ENCODE data around the gene MARK3.

The MARK3 gene

GRCh38 chr14:103537175-103537990 lies 152.2 kb downstream of the MARK3 start:
- no peak overlapping the region for H3K4me3 ChIP-seq (ENCODE audit: low read depth in 1 of 2, low read length in 2 of 2)
- H3K27me3 ChIP-seq (ENCODE audit: low read depth, low read length) = no peaks in the 10 kb centered on the region
- no peaks in the 10 kb centered on the region for H3K9me3 ChIP-seq (ENCODE audit: control insufficient read depth in 1 of 2, low read length in 2 of 2)
- H3K27ac ChIP-seq (ENCODE audit: low read length) = no peak overlapping the region
- no peaks in the 10 kb centered on the region for H3K36me3 ChIP-seq (ENCODE audit: control insufficient read depth in 1 of 2, insufficient read depth in 2 of 2, low read length in 2 of 2)
- peaks cover 0 to 84% of the 10 kb centered on the region in 2 donors for H3K4me1 ChIP-seq (ENCODE audit: control insufficient read depth in 1 of 2, insufficient read depth in 2 of 2, low read length in 2 of 2)

DNA sequence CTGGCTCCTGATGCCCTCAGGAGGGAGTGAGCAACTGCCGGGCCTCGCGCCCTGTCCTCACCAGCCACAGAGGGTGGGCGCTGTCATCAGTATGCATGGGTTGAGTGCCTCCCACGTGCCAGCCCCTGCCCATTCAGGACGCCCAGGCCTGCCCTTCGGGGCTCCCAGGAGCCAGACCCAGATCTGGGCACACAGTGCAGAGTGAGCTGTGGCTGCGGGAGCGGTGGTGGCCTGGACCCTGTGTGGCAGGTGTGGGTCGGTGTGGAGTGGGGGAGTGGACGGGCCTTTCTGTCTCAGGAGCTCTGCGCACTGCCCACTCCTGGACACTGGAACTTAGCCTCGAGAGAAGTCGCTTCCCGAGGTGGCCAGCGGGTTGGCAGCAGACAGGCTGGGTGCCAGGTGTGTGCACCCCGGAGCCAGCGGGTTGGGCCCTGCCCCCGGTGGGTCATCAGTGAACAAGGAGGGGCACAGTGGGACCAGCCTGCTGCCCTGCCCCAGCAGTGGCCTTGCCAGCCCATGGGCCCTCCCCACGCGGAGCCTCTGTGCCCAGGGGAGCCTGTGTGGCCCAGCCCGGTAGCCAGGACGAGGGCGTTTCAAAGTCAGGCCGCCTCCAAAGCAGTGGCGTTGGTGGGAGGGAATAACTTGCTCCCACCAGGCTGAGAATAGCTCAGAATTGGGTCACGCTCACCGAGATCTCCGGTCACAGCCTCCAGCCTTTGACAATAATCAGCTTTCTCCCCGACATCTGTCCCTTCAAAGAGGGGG lies 153.3 kb downstream of the MARK3 start:
- Histone ChIP-seq H3K27me3 (ENCODE audit: low read depth, low read length) (no peaks in the 10 kb centered on the region), H3K36me3 (ENCODE audit: control insufficient read depth in 1 of 2, insufficient read depth in 2 of 2, low read length in 2 of 2) (no peaks in the 10 kb centered on the region), H3K9me3 (ENCODE audit: control insufficient read depth in 1 of 2, low read length in 2 of 2) (no peaks in the 10 kb centered on the region), H3K4me1 (ENCODE audit: control insufficient read depth in 1 of 2, insufficient read depth in 2 of 2, low read length in 2 of 2) (peaks cover 0 to 84% of the 10 kb centered on the region in 2 donors), H3K27ac (ENCODE audit: low read length) (no peak overlapping the region), H3K4me3 (ENCODE audit: low read depth in 1 of 2, low read length in 2 of 2) (no peak overlapping the region)

DNA sequence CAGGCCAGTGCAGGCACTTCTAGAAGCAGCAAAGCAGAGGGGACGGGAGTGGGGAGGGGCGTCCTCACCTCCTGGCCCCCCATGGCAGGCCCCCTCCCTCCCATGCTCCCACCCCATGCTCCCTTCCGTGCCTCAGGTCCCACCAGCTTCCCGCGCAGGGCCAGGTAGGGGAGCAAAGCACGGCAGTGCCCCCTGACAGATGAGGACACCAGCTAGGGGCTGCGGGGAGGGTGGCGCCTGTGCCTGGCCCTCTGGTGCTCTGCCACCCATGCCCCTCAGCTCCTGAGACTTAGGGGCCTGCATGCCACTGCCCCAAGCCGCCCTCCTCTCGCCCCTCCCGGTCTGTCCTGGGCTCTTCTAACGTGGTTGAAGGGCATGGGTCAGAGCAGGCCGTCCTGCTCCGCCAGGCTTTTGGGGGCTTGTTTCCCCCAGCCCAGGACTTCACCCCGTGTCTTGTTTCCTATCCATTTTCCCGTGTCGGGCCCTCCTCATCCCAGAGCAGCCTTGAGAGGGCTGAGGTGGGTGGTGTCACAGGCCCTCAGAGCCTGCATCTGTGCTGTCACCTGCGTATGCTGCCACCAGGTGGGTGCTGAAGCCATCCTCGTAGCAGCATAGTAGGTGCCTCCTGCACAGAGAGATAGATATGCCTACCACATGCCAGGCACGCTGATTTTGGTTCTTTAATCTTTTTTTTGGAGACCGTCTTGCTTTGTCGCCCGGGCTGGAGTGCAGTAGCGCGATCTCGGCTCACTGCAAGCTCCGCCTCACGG lies 154.0 kb downstream of the MARK3 start:
- no peaks in the 10 kb centered on the region for H3K36me3 ChIP-seq (ENCODE audit: control insufficient read depth in 1 of 2, insufficient read depth in 2 of 2, low read length in 2 of 2)
- no peak overlapping the region for H3K4me3 ChIP-seq (ENCODE audit: low read depth in 1 of 2, low read length in 2 of 2)
- no peaks in the 10 kb centered on the region for H3K27me3 ChIP-seq (ENCODE audit: low read depth, low read length)
- H3K9me3 ChIP-seq (ENCODE audit: control insufficient read depth in 1 of 2, low read length in 2 of 2) = no peaks in the 10 kb centered on the region
- H3K4me1 ChIP-seq (ENCODE audit: control insufficient read depth in 1 of 2, insufficient read depth in 2 of 2, low read length in 2 of 2) = peaks cover 0 to 86% of the 10 kb centered on the region in 2 donors
- H3K27ac ChIP-seq (ENCODE audit: low read length) = no peak overlapping the region

DNA sequence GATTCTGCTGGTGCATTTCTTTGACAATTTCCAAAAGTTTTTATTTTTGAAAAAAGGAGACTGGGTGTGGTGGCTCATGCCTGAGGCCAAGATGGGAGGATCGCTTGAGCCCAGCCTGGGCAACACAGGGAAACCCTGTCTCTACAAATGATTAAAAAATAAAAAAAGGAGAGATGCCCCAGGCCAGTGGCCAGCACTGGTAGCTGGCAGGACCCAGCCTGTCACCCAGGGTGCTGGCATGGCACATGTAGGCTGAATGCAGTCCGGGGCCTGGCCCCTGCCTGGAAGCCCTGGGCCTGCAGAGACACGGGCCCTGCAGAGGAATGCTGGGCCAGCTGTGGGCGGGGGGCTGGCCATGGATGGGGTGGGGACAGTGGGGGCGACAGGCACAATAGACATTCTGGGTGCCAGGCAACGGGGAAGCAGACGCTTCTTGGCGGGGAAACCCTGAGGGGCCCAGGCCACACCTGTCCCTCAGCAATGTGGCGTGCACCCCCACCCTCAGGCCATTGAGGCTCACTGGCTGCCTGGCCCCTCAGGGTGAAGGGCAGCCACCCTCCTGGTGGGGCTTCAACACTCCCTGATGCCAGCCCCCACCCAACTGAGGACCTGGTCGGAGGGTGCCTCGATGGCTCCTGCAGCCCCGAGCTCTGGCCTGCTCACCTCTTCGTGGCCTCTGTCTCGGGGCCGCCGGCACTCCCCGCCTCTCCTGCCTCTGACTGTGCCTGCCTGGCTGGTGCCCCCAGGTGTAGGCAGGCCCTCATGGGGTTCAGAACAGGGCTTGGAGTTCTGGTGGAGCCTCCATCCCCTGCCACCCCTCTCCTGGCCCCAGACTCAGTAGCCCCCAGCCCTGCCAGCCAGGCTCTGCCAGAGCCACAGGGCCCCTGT lies 155.8 kb downstream of the MARK3 start:
- Histone ChIP-seq H3K4me3 (ENCODE audit: low read depth in 1 of 2, low read length in 2 of 2) (peak overlapping the region in 1 of 2 donors; percentile 12), H3K9me3 (ENCODE audit: control insufficient read depth in 1 of 2, low read length in 2 of 2) (no peaks in the 10 kb centered on the region), H3K36me3 (ENCODE audit: control insufficient read depth in 1 of 2, insufficient read depth in 2 of 2, low read length in 2 of 2) (no peaks in the 10 kb centered on the region), H3K4me1 (ENCODE audit: control insufficient read depth in 1 of 2, insufficient read depth in 2 of 2, low read length in 2 of 2) (peaks cover 0 to 80% of the 10 kb centered on the region in 2 donors), H3K27me3 (ENCODE audit: low read depth, low read length) (no peaks in the 10 kb centered on the region), H3K27ac (ENCODE audit: low read length) (no peak overlapping the region)

- Histone ChIP-seq H3K27ac (ENCODE audit: low read length) (no peak overlapping the region), H3K27me3 (ENCODE audit: low read depth, low read length) (no peaks in the 10 kb centered on the region), H3K36me3 (ENCODE audit: control insufficient read depth in 1 of 2, insufficient read depth in 2 of 2, low read length in 2 of 2) (no peaks in the 10 kb centered on the region), H3K9me3 (ENCODE audit: control insufficient read depth in 1 of 2, low read length in 2 of 2) (no peaks in the 10 kb centered on the region), H3K4me3 (ENCODE audit: low read depth in 1 of 2, low read length in 2 of 2) (peak overlapping the region in 1 of 2 donors; percentile 17), H3K4me1 (ENCODE audit: control insufficient read depth in 1 of 2, insufficient read depth in 2 of 2, low read length in 2 of 2) (peaks cover 0 to 88% of the 10 kb centered on the region in 2 donors)
These were observed 156.7 kb downstream of the MARK3 start for GRCh38 chr14:103541709-103542604.

DNA sequence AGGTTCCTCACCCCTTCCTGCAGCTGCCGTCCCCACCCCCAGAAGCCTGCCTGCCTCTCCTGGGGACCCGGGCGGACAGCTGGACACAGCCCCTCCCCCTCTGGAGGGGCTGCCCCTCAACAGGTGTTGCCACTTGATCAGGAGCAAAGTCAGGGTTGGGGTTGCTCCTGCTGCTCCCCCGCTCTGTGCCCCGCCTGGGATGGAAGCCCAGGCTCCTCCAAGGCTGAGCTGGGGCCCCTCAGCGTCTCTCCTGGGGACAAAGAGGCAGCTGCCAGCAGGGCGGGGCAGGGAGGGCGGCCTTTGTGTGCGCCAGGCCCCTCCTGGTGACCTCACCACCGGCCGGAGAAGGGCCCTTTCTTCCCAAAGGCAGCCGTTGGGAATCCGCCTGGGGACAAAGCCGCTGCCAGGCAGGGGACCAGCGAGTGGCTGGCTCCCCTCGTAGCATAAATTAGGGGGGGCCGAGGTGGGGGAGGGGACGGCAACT lies 157.4 kb downstream of the MARK3 start:
- no peaks in the 10 kb centered on the region for H3K36me3 ChIP-seq (ENCODE audit: control insufficient read depth in 1 of 2, insufficient read depth in 2 of 2, low read length in 2 of 2)
- H3K27ac ChIP-seq (ENCODE audit: low read length) = no peak overlapping the region
- H3K27me3 ChIP-seq (ENCODE audit: low read depth, low read length) = no peaks in the 10 kb centered on the region
- H3K4me1 ChIP-seq (ENCODE audit: control insufficient read depth in 1 of 2, insufficient read depth in 2 of 2, low read length in 2 of 2) = peaks cover 0 to 86% of the 10 kb centered on the region in 2 donors
- peak overlapping the region in 1 of 2 donors; percentile 17 for H3K4me3 ChIP-seq (ENCODE audit: low read depth in 1 of 2, low read length in 2 of 2)
- H3K9me3 ChIP-seq (ENCODE audit: control insufficient read depth in 1 of 2, low read length in 2 of 2) = no peaks in the 10 kb centered on the region

- peaks cover 0 to 81% of the 10 kb centered on the region in 2 donors for H3K4me1 ChIP-seq (ENCODE audit: control insufficient read depth in 1 of 2, insufficient read depth in 2 of 2, low read length in 2 of 2)
- H3K36me3 ChIP-seq (ENCODE audit: control insufficient read depth in 1 of 2, insufficient read depth in 2 of 2, low read length in 2 of 2) = no peaks in the 10 kb centered on the region
- H3K4me3 ChIP-seq (ENCODE audit: low read depth in 1 of 2, low read length in 2 of 2) = peak overlapping the region in 1 of 2 donors; percentile 17
- H3K9me3 ChIP-seq (ENCODE audit: control insufficient read depth in 1 of 2, low read length in 2 of 2) = no peaks in the 10 kb centered on the region
- H3K27me3 ChIP-seq (ENCODE audit: low read depth, low read length) = no peaks in the 10 kb centered on the region
- no peak overlapping the region for H3K27ac ChIP-seq (ENCODE audit: low read length)
These were observed 157.9 kb downstream of the MARK3 start for GRCh38 chr14:103543140-103543539.

GRCh38 chr14:103543721-103544387 lies 158.6 kb downstream of the MARK3 start:
- no peaks in the 10 kb centered on the region for H3K9me3 ChIP-seq (ENCODE audit: control insufficient read depth in 1 of 2, low read length in 2 of 2)
- peak overlapping the region in 1 of 2 donors; percentile 38 for H3K4me3 ChIP-seq (ENCODE audit: low read depth in 1 of 2, low read length in 2 of 2)
- no peaks in the 10 kb centered on the region for H3K36me3 ChIP-seq (ENCODE audit: control insufficient read depth in 1 of 2, insufficient read depth in 2 of 2, low read length in 2 of 2)
- H3K27ac ChIP-seq (ENCODE audit: low read length) = no peak overlapping the region
- no peaks in the 10 kb centered on the region for H3K27me3 ChIP-seq (ENCODE audit: low read depth, low read length)
- H3K4me1 ChIP-seq (ENCODE audit: control insufficient read depth in 1 of 2, insufficient read depth in 2 of 2, low read length in 2 of 2) = peaks cover 0 to 79% of the 10 kb centered on the region in 2 donors

DNA sequence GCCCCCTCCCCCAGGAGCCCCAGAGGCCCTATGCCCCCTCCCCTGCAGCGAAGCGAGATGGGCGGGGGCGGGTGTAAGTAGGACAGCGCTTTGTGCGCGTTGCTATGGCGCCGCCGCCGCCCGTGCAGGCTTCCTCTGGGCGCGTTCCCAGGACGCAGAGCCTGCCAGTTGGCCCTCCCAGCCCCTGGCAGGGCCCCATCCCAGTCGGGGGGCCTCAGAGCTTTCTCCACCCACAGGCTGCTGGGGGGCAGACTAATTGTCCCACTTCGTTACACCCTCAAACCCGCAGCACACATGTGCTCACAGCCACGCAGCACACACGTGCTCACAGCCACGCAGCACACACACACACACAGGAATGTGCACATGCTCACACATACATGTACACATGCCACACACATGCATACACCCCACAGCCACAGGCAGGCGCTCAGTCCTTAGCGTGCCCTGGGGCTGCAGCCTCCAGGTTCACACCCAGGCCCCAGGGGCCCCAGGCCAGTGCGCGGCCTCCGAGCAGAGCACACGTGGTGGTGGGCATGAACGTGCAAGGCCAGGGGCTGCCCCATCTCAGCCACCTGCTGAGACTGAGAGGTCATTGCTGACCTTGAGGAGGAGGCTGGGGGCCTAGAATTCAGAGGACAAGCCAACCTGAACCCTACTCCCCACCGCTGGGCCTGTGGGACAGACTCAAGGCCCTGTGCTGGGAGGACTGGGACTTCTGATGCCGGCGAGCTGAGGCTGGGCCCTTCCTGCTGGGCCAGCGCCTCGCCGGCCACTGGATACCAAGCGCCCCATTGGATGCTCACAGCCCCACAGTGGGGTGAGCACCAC lies 159.4 kb downstream of the MARK3 start:
- Histone ChIP-seq H3K27ac (ENCODE audit: low read length) (no peak overlapping the region), H3K4me1 (ENCODE audit: control insufficient read depth in 1 of 2, insufficient read depth in 2 of 2, low read length in 2 of 2) (peaks cover 0 to 78% of the 10 kb centered on the region in 2 donors)

More for the DNA sequence above, 159.4 kb downstream of the MARK3 start:
- Histone ChIP-seq H3K4me3 (ENCODE audit: low read depth in 1 of 2, low read length in 2 of 2) (peak overlapping the region in 1 of 2 donors; percentile 38), H3K36me3 (ENCODE audit: control insufficient read depth in 1 of 2, insufficient read depth in 2 of 2, low read length in 2 of 2) (no peaks in the 10 kb centered on the region), H3K27me3 (ENCODE audit: low read depth, low read length) (no peaks in the 10 kb centered on the region), H3K9me3 (ENCODE audit: control insufficient read depth in 1 of 2, low read length in 2 of 2) (no peaks in the 10 kb centered on the region)

Data from muscle layer of duodenum (tissue), 2 donors.